ENCODE results near the gene MILR1. TPM values are rescaled to one million over a fixed set of nuclear protein-coding genes. Genes with fewer than 3 reads are reported as not detected.

The MILR1 gene
- total and polyA plus RNA-seq, 2 donors from 2014 or later: 2.2 to 17.8 TPM

DNA sequence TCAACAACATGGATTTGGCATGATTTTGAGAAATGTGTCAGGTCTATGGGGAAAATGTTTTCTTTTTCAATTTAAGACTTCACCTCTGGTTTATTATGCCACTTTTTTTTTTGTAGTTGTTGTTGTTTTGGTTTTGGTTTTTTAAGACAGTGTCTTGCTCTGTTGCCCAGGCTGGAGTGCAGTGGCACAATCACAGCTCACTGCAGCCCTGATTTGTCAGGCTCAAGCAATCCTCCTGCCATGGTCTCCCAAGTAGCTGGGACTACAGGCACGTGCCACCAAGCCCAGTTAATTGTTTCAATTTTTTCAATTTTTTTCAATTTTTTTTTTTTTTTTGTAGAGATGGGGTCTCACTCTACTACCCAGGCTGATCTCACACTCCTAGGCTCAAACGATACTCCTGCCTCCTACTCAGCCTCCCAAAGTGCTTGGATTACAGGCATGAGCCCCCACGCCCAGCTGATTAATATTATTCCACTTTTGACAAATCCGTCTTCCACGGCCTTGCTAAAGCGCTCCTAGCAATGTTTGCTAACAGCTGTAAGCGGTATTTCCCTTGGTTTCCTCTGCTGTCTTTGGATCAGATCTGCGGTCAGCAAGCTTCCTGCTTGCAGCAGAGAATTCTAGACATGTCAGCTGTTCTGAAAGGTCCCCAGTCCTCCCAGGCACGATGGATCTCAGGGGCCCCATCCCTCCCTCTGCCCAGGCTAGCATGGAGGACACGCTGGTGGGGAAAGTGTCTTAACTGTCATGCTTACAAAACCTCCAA, 7.0 kb upstream of the MILR1 start:
- no peaks in the 10 kb centered on the region for H3K27me3 ChIP-seq (ENCODE audit: control insufficient read depth, insufficient read depth, low read length)
- TF ChIP-seq, protein P1, sequence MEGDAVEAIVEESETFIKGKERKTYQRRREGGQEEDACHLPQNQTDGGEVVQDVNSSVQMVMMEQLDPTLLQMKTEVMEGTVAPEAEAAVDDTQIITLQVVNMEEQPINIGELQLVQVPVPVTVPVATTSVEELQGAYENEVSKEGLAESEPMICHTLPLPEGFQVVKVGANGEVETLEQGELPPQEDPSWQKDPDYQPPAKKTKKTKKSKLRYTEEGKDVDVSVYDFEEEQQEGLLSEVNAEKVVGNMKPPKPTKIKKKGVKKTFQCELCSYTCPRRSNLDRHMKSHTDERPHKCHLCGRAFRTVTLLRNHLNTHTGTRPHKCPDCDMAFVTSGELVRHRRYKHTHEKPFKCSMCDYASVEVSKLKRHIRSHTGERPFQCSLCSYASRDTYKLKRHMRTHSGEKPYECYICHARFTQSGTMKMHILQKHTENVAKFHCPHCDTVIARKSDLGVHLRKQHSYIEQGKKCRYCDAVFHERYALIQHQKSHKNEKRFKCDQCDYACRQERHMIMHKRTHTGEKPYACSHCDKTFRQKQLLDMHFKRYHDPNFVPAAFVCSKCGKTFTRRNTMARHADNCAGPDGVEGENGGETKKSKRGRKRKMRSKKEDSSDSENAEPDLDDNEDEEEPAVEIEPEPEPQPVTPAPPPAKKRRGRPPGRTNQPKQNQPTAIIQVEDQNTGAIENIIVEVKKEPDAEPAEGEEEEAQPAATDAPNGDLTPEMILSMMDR (IDR thresholded peaks at IDR 0.05; ENCODE audit: borderline replicate concordance, extremely low read depth, insufficient read depth): no peak
- intact Hi-C loops (cut with DNase I): no loop called here
- DNase-seq (peak in 3 of 5 donors; percentile 15 to 67 (median 24)), FAIRE-seq (no peak)
- peaks cover 0 to 14% (median 0%) of the 10 kb centered on the region in 3 donors for H3K9me3 ChIP-seq (ENCODE audit: control insufficient read depth in 2 of 3, insufficient read depth in 1 of 3, low read length in 3 of 3)
- H3K27ac ChIP-seq (ENCODE audit: low read depth in 2 of 2, low read length in 2 of 2): peak overlapping the region in 1 of 2 donors; percentile 20
- H3K9ac ChIP-seq (ENCODE audit: low read length in 3 of 3): no peak overlapping the region
- no peaks in the 10 kb centered on the region for H3K36me3 ChIP-seq (ENCODE audit: control insufficient read depth in 2 of 3, insufficient read depth in 3 of 3, low read length in 3 of 3)
- H3K4me3 ChIP-seq (ENCODE audit: low read length in 3 of 3): no peak overlapping the region
- no peaks in the 10 kb centered on the region for H3K4me1 ChIP-seq (ENCODE audit: control insufficient read depth in 2 of 3, insufficient read depth in 2 of 3, low read depth in 1 of 3, low read length in 3 of 3)

DNA sequence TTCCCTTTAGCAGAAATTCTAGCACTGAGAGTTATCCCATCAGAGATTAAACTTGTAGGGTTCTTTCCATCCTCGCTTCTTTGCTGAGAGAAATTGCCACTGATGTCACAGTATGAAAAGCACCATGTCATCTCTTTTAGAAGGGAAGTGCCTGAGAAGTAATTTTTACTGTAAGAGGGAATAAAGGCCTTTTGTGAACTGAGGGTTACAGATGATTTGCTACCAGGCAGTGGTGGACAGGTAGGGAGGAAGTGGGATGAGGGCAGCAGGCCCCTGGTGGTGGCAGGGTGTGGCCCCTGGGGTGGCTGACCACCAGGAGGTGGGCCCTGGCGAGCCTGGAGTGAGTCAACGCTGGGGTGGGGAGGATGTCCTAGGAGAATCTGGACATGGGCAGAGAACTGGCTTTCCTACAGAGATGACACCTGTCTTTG, 6.4 kb upstream of the MILR1 start:
- no peaks in the 10 kb centered on the region for H3K27me3 ChIP-seq (ENCODE audit: control insufficient read depth, insufficient read depth, low read length)
- H3K9me3 ChIP-seq (ENCODE audit: control insufficient read depth in 2 of 3, insufficient read depth in 1 of 3, low read length in 3 of 3): peaks cover 0 to 11% (median 0%) of the 10 kb centered on the region in 3 donors
- FAIRE-seq (no peak), DNase-seq (no peak)
- no peak overlapping the region for H3K9ac ChIP-seq (ENCODE audit: low read length in 3 of 3)
- H3K27ac ChIP-seq (ENCODE audit: low read depth in 2 of 2, low read length in 2 of 2): peak overlapping the region in 1 of 2 donors; percentile 20
- H3K36me3 ChIP-seq (ENCODE audit: control insufficient read depth in 2 of 3, insufficient read depth in 3 of 3, low read length in 3 of 3): no peaks in the 10 kb centered on the region
- no peak overlapping the region for H3K4me3 ChIP-seq (ENCODE audit: low read length in 3 of 3)
- intact Hi-C loops (cut with DNase I): no loop called here
- TF ChIP-seq, protein P1 (IDR thresholded peaks at IDR 0.05; ENCODE audit: borderline replicate concordance, extremely low read depth, insufficient read depth): no peak
- no peaks in the 10 kb centered on the region for H3K4me1 ChIP-seq (ENCODE audit: control insufficient read depth in 2 of 3, insufficient read depth in 2 of 3, low read depth in 1 of 3, low read length in 3 of 3)

DNA sequence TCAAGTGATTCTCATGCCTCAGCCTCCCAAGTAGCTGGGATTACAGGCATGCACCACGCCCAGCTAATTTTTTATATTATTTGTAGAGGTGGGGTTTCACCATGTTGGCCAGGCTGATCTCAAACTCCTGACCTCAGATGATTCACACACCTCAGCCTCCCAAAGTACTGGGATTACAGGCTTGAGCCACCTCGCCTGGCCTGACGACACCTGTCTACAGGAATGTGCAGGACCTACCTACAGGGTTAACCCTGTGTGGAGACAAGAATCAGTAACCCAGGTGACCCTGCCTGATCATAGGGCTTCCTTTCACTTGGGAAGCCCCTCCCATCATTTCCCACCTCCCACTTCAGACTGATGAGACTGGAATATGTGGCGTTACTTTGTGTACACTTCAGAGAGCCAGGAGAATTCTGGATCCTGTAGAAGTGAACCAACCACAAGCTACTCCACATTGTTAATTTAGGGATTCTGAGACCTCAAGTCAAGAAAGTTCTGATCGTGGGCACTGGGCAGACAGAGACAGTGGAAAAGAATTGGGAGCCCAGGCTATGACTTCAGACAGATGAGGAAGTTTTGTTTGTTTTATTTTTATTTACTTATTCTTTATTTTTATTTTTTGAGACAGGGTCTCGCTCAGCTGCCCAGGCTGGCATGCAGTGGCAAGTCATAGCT, 5.7 kb upstream of the MILR1 start:
- Histone ChIP-seq H3K4me1 (ENCODE audit: control insufficient read depth in 2 of 3, insufficient read depth in 2 of 3, low read depth in 1 of 3, low read length in 3 of 3) (no peaks in the 10 kb centered on the region), H3K27me3 (ENCODE audit: control insufficient read depth, insufficient read depth, low read length) (no peaks in the 10 kb centered on the region), H3K36me3 (ENCODE audit: control insufficient read depth in 2 of 3, insufficient read depth in 3 of 3, low read length in 3 of 3) (no peaks in the 10 kb centered on the region), H3K4me3 (ENCODE audit: low read length in 3 of 3) (no peak overlapping the region), H3K9ac (ENCODE audit: low read length in 3 of 3) (no peak overlapping the region), H3K9me3 (ENCODE audit: control insufficient read depth in 2 of 3, insufficient read depth in 1 of 3, low read length in 3 of 3) (peaks cover 0 to 4% (median 0%) of the 10 kb centered on the region in 3 donors), H3K27ac (ENCODE audit: low read depth in 2 of 2, low read length in 2 of 2) (no peak overlapping the region)
- TF ChIP-seq, protein P1 (IDR thresholded peaks at IDR 0.05; ENCODE audit: borderline replicate concordance, extremely low read depth, insufficient read depth): no peak
- no peak for DNase-seq
- FAIRE-seq: no peak
- intact Hi-C loops (cut with DNase I): no loop called here

Data from kidney (tissue), 14 donors.